B cell (primary cell): ENCODE measurements around the gene MAP3K1. TPM values are rescaled to one million over a fixed set of nuclear protein-coding genes. Genes with fewer than 3 reads are reported as not detected.
A peak's percentile ranks its signal among the peaks of the same experiment; 100 is the strongest.
"Not testable (repeated sequence)": the region's sequence is repeated elsewhere in the genome, so short reads cannot be mapped to it uniquely, and the experiment has no call there.

Source experiments
- ATAC-seq: fragments of 200-7000 bp; cut with Tn5 transposase; one replicate; pipeline ENCODE4 v1.10.0; 2021; ENCODE audit warnings: low read depth, mild to moderate bottlenecking, moderate number of reproducible peaks, moderate library complexity
- CTCF ChIA-PET: fragments of 350-600 bp; sonication (Branson Sonifier 250); formaldehyde crosslinking; loops from one replicate; lab custom pipeline; 2021; ENCODE audit warnings: antibody characterized with exemption, inconsistent platforms; lab: Charles Lee
- POLR2A ChIA-PET: fragments of 350-600 bp; sonication (Branson Sonifier 250); formaldehyde crosslinking; loops from one replicate; lab custom pipeline; 2021; ENCODE audit warnings: antibody characterized with exemption; lab: Charles Lee
- DNase-seq: peaks from one replicate; pipeline ENCODE4 v3.0.0; 2013
- H2AFZ ChIP-seq: 2 replicates; pipeline ENCODE4 v1.6.1; 2012; ENCODE audit warnings: mild to moderate bottlenecking, low read depth, low read length; ENCODE audit not compliant: insufficient read depth, poor library complexity, severe bottlenecking
- H3K27ac ChIP-seq, 2 donors: 1 replicate in 1 of 2; 2 replicates in 1 of 2; pipeline ENCODE4 v1.5.1; 2012 to 2013; ENCODE audit warnings: low read length in 2 of 2, mild to moderate bottlenecking in 2 of 2, moderate library complexity in 1 of 2
- H3K27me3 ChIP-seq, 4 experiments: fragments of 200-600 bp in 1 of 4; sonication (generic) in 1 of 4; replicated peaks in 1 of 4; 1 replicate in 2 of 4; 2 replicates in 2 of 4; pipeline versions ENCODE4 v1.6.1 to v1.7.0; 2013 to 2016; ENCODE audit warnings: low read length in 3 of 4, mild to moderate bottlenecking in 2 of 4, mixed read lengths in 1 of 4, moderate library complexity in 1 of 4; ENCODE audit not compliant: insufficient read depth in 4 of 4, control insufficient read depth in 3 of 4; ENCODE audit errors: control extremely low read depth in 1 of 4
- H3K36me3 ChIP-seq, 2 experiments: replicated peaks in 1 of 2; 1 replicate in 1 of 2; 2 replicates in 1 of 2; pipeline versions ENCODE4 v1.6.1 to v1.7.1; 2013; ENCODE audit warnings: low read length in 1 of 2; ENCODE audit not compliant: insufficient read depth in 2 of 2, control insufficient read depth in 1 of 2; ENCODE audit errors: control extremely low read depth in 1 of 2, extremely low read depth in 1 of 2
- H3K4me1 ChIP-seq, 2 donors: fragments of 200-600 bp in 1 of 2; sonication (generic) in 1 of 2; 1 replicate in 1 of 2; 2 replicates in 1 of 2; pipeline versions ENCODE4 v1.5.1 to v1.6.1; 2013 to 2017; ENCODE audit warnings: low read length in 2 of 2; ENCODE audit not compliant: control insufficient read depth in 2 of 2, insufficient read depth in 2 of 2
- H3K4me2 ChIP-seq: replicated peaks from 2 replicates; pipeline ENCODE3; 2012; ENCODE audit warnings: mild to moderate bottlenecking, low read depth, low read length; ENCODE audit not compliant: poor library complexity, severe bottlenecking
- H3K4me3 ChIP-seq, 5 experiments: fragments of 200-600 bp in 1 of 5; sonication (generic) in 1 of 5; 1 replicate in 3 of 5; 2 replicates in 2 of 5; pipeline versions ENCODE4 v1.5.1 to v1.7.0; 2011 to 2016; ENCODE audit warnings: low read length in 4 of 5, mild to moderate bottlenecking in 4 of 5, low read depth in 2 of 5, control low read depth in 1 of 5, moderate library complexity in 1 of 5; ENCODE audit not compliant: insufficient read depth in 1 of 5; ENCODE audit errors: control extremely low read depth in 1 of 5, extremely low read depth in 1 of 5
- H3K79me2 ChIP-seq: fragments of 200-600 bp; sonication (generic); one replicate; pipeline ENCODE4 v1.6.0; 2016; ENCODE audit warnings: low read length; ENCODE audit not compliant: control insufficient read depth, insufficient read depth
- H3K9ac ChIP-seq: fragments of 200-600 bp; sonication (generic); 2 replicates; pipeline ENCODE4 v1.6.1; 2017; ENCODE audit warnings: mild to moderate bottlenecking, low read length, moderate library complexity
- H3K9me3 ChIP-seq, 3 donors: one replicate each; pipeline versions ENCODE4 v1.6.1 to v1.7.1; 2013; ENCODE audit warnings: low read length in 2 of 3; ENCODE audit not compliant: control insufficient read depth in 2 of 3, insufficient read depth in 1 of 3; ENCODE audit errors: control extremely low read depth in 1 of 3
- H4K20me1 ChIP-seq: 2 replicates; pipeline ENCODE4 v1.6.0; 2012; ENCODE audit warnings: mild to moderate bottlenecking, low read length; ENCODE audit not compliant: insufficient read depth, control insufficient read depth, poor library complexity, severe bottlenecking
- H3K27ac Mint-ChIP-seq: one replicate; pipeline ENCODE4 v1.8.0; 2021; ENCODE audit warnings: mixed read lengths
- H3K27me3 Mint-ChIP-seq: one replicate; pipeline ENCODE4 v1.8.0; 2021; ENCODE audit warnings: mixed read lengths
- H3K4me1 Mint-ChIP-seq: one replicate; pipeline ENCODE4 v1.8.0; 2021; ENCODE audit warnings: mixed read lengths
- H3K4me3 Mint-ChIP-seq: one replicate; pipeline ENCODE4 v1.8.0; 2021; ENCODE audit warnings: mixed read lengths
- H3K9me3 Mint-ChIP-seq: one replicate; pipeline ENCODE4 v1.8.0; 2022; ENCODE audit warnings: mixed read lengths; ENCODE audit not compliant: insufficient read depth
- EZH2 ChIP-seq: IDR thresholded peaks from 2 replicates; pipeline ENCODE4 v1.6.1; 2012; ENCODE audit warnings: borderline replicate concordance, low read depth, mild to moderate bottlenecking, moderate library complexity, low read length; ENCODE audit not compliant: insufficient read depth, poor library complexity, severe bottlenecking
- WGBS: methylation state at CpG from one replicate; pipeline ENCODE4 v1.1.5; 2013; ENCODE audit warnings: missing lambda C conversion rate; ENCODE audit not compliant: insufficient coverage; 5-methylcytosine and 5-hydroxymethylcytosine counted together
- intact Hi-C: fragments of 100-400 bp; cut with micrococcal nuclease; formaldehyde crosslinking; loops from one replicate; pipeline ENCODE4 v1.10.0; 2022
- polyA plus RNA-seq: library from polyadenylated mRNA; depleted of rRNA; stranded (reverse); fragments of >200 nt; gene quantifications from 2 replicates; pipeline ENCODE4 v1.2.3, GENCODE V29; 2012
- total RNA-seq, 2 donors: library from RNA; stranded (reverse); fragments of 120-200 nt in 1 of 2; gene quantifications; 1 replicate in 1 of 2; 2 replicates in 1 of 2; pipeline versions ENCODE4 v1.2.3 to v1.2.4, GENCODE V29; 2013 to 2022
- TF ChIP-seq, protein P1 (sequence below): fragments of 200-600 bp; IDR thresholded peaks from one replicate; pipeline ENCODE4 v1.8.0; 2022; ENCODE audit warnings: antibody characterized with exemption, mild to moderate bottlenecking

MAP3K1 gene
- total and polyA plus RNA-seq, 2 donors (not counting 1 experiment from before 2014, with no cell fraction given), result 51.7 to 160 TPM

DNA sequence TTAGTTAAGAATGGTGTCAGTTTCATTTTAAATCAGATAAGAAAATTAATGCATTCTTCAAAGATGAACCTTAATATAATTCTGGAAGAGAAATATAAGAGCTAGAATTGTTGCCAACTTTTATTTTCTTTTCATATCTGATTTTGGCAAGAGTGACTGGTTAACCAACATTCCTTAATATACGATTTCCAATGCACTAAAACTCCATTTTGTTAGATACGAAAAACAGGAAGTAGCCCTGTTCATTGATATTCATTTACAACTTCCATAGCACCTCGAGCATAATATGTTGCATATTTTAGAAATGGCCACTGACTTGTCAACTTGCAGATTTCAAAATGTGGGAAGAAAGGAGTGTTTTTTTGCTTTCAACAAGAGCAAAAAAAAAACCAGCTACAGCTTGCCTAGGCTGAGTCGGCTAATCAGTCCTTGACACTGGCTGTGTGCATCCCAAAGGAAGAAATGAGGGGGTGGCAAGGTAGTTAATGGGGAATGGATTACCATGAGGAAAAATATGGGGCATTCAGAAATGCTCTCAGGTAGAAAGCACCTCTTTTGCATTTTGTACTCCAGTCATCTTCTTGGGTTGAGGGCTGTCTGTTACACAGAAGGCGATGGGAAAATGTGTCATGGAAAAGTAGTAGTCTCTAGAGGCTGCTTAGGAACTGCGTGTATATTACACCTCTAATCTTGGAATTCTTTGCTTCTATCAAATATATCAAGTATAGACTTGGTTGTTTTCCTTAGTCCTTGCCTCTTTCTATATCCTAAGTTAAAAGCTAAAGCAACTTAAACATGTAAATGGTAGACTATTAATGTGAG lies 3.9 kb downstream of the MAP3K1 start:
- ChIA-PET CTCF (interaction anchor here (0.7 to 3.4 kb wide), 5 partner anchors 10 to 549 kb away, joined by 3 to 16 read pairs (median 5); no protein-coding TSS in a partner anchor), POLR2A (interaction anchor here (0.7 to 1.6 kb wide), 4 partner anchors 19 to 340 kb away, joined by 3 to 7 read pairs (median 4); no protein-coding TSS in a partner anchor)
- Histone ChIP-seq H2AFZ (peak overlapping the region; percentile 37), H3K4me2 (peak overlapping the region; percentile 83), H3K27me3 (no peaks in the 10 kb centered on the region), H3K4me3 (peak overlapping the region; percentile 30 to 97 (median 74)), H4K20me1 (peaks cover 30% of the 10 kb centered on the region), H3K79me2 (peaks cover 87% of the 10 kb centered on the region), H3K27ac (peak overlapping the region; percentile 78 to 91), H3K4me1 (peaks cover 52% of the 10 kb centered on the region in 2 donors), H3K9me3 (no peaks in the 10 kb centered on the region), H3K9ac (peak overlapping the region; percentile 94), H3K36me3 (peaks cover 0 to 27% of the 10 kb centered on the region in 2 experiments)
- no peaks in the 10 kb centered on the region for H3K27me3 Mint-ChIP-seq
- peak overlapping the region; percentile 74 for H3K27ac Mint-ChIP-seq
- intact Hi-C loops, result loop anchor here (2.0 to 5.0 kb wide), 3 partner anchors 18 to 353 kb away; partner anchors contain the start of gene GPBP1
- H3K9me3 Mint-ChIP-seq, result no peaks in the 10 kb centered on the region
- TF ChIP-seq, protein P1, sequence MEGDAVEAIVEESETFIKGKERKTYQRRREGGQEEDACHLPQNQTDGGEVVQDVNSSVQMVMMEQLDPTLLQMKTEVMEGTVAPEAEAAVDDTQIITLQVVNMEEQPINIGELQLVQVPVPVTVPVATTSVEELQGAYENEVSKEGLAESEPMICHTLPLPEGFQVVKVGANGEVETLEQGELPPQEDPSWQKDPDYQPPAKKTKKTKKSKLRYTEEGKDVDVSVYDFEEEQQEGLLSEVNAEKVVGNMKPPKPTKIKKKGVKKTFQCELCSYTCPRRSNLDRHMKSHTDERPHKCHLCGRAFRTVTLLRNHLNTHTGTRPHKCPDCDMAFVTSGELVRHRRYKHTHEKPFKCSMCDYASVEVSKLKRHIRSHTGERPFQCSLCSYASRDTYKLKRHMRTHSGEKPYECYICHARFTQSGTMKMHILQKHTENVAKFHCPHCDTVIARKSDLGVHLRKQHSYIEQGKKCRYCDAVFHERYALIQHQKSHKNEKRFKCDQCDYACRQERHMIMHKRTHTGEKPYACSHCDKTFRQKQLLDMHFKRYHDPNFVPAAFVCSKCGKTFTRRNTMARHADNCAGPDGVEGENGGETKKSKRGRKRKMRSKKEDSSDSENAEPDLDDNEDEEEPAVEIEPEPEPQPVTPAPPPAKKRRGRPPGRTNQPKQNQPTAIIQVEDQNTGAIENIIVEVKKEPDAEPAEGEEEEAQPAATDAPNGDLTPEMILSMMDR, result no peak
- TF ChIP-seq EZH2, result no peak
- DNase-seq (peak; percentile 67), ATAC-seq (no peak)
- H3K4me1 Mint-ChIP-seq, result peaks cover 61% of the 10 kb centered on the region
- WGBS, result no CpG with 5 or more reads among the region's 6 CpGs
- peak overlapping the region; percentile 83 for H3K4me3 Mint-ChIP-seq

DNA sequence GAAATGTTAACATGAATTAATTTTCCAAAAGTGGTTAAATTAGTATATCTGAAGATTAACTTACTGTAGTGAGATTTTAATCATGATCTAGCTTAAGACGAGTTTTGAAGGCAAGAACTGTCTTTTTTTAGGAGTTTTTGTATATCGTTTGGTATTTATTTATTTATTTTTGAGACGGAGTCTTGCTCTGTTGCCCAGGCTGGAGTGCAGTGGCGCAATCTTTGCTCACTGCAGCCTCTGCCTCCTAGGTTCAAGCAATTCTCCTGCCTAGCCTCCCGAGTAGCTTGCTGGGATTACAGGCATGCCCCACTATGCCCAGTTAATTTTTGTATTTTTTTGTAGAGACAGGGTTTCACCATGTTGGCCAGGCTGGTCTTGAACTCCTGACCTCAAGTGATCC lies 6.5 kb downstream of the MAP3K1 start:
- peaks cover 0 to 41% of the 10 kb centered on the region in 2 experiments for H3K36me3 ChIP-seq
- H3K9ac ChIP-seq, result peak overlapping the region; percentile 8
- H3K4me3 Mint-ChIP-seq, H3K27me3 Mint-ChIP-seq, CTCF ChIA-PET, H3K4me3 ChIP-seq, H2AFZ ChIP-seq, intact Hi-C loops, H3K9me3 ChIP-seq, POLR2A ChIA-PET, H3K9me3 Mint-ChIP-seq, DNase-seq, H3K27ac Mint-ChIP-seq, H3K27me3 ChIP-seq, ATAC-seq: not testable (repeated sequence)
- H3K4me1 Mint-ChIP-seq, result peaks cover 80% of the 10 kb centered on the region
- peaks cover 43% of the 10 kb centered on the region for H4K20me1 ChIP-seq
- H3K79me2 ChIP-seq, result peaks cover 100% of the 10 kb centered on the region
- 98% methylated on average over 5 of the region's 5 CpGs for WGBS
- H3K4me1 ChIP-seq, result peaks cover 73% of the 10 kb centered on the region in 2 donors
- peak overlapping the region in 1 of 2 donors; percentile 81 for H3K27ac ChIP-seq
- H3K4me2 ChIP-seq, result peak overlapping the region; percentile 83
